ENCODE results near the gene FBXL4.

- TF ChIP-seq CTCF (IDR thresholded peaks at IDR 0.05) (no peak), POLR2A (IDR thresholded peaks at IDR 0.05) (no peak)
Observed at GRCh38 chr6:98871821-98872220, 75.9 kb downstream of the FBXL4 start.

All from lower leg skin (tissue), 3 donors.